H1 (cell line): ENCODE data around the gene C6orf120. TPM values are rescaled to one million over a fixed set of nuclear protein-coding genes. Genes with fewer than 3 reads are reported as not detected.

ENCODE experiments used
- CTCF ChIA-PET: fragments of 300-600 bp; sonication (Branson Sonifier 250); formaldehyde crosslinking; loops from one replicate; lab custom pipeline; 2021; ENCODE audit not compliant: partially characterized antibody; lab: Charles Lee
- POLR2A ChIA-PET: fragments of 300-600 bp; sonication (Branson Sonifier 250); formaldehyde crosslinking; loops from one replicate; lab custom pipeline; 2021; ENCODE audit warnings: inconsistent platforms; ENCODE audit not compliant: partially characterized antibody; lab: Charles Lee
- DNase-seq, 2 experiments: peaks; one replicate each; pipeline versions ENCODE4 v3.0.0 to v3.0.0-alpha.2; 2010 to 2022; ENCODE audit warnings: low spot score in 2 of 2, low read depth in 1 of 2, mixed read lengths in 1 of 2
- FAIRE-seq: peaks from 2 replicates; lab custom pipeline; 2011; peaks lifted over from hg19 to GRCh38; lab: Jason Lieb, UNC
- H2AFZ ChIP-seq: 2 replicates; pipeline ENCODE4 v1.8.1; 2012; ENCODE audit warnings: low read length, inconsistent platforms
- H2AK5ac ChIP-seq: 2 replicates; pipeline ENCODE4 v1.6.1; 2013; ENCODE audit warnings: low read depth, low read length
- H2BK120ac ChIP-seq: replicated peaks from 2 replicates; pipeline ENCODE3; 2013; ENCODE audit warnings: low read depth, low read length, inconsistent platforms
- H2BK12ac ChIP-seq: 2 replicates; pipeline ENCODE4 v1.6.1; 2013; ENCODE audit warnings: low read depth, low read length
- H2BK15ac ChIP-seq: 2 replicates; pipeline ENCODE4 v1.6.1; 2013; ENCODE audit warnings: low read length
- H2BK20ac ChIP-seq: 2 replicates; pipeline ENCODE4 v1.6.1; 2013; ENCODE audit warnings: low read length
- H2BK5ac ChIP-seq: 2 replicates; pipeline ENCODE4 v1.6.1; 2013; ENCODE audit warnings: low read depth, low read length
- H3K14ac ChIP-seq: 2 replicates; pipeline ENCODE4 v1.6.1; 2013; ENCODE audit warnings: inconsistent platforms; ENCODE audit not compliant: insufficient read length
- H3K18ac ChIP-seq: 2 replicates; pipeline ENCODE4 v1.6.1; 2013; ENCODE audit warnings: low read length; ENCODE audit errors: extremely low read depth
- H3K23ac ChIP-seq: 2 replicates; pipeline ENCODE4 v1.6.1; 2013; ENCODE audit warnings: inconsistent platforms; ENCODE audit not compliant: insufficient read length
- H3K23me2 ChIP-seq: 2 replicates; pipeline ENCODE4 v1.6.1; 2013; ENCODE audit warnings: low read depth, low read length
- H3K27ac ChIP-seq: 2 replicates; pipeline ENCODE4 v1.6.1; 2011; ENCODE audit warnings: low read depth, low read length, inconsistent platforms
- H3K27me3 ChIP-seq, 4 experiments: replicated peaks in 1 of 4; 1 replicate in 1 of 4; 2 replicates in 3 of 4; pipeline versions ENCODE4 v1.6.1 to v1.8.1; 2011 to 2013; ENCODE audit warnings: low read length in 3 of 4, mild to moderate bottlenecking in 3 of 4, inconsistent platforms in 2 of 4, mixed read lengths in 2 of 4, moderate library complexity in 1 of 4; ENCODE audit not compliant: control insufficient read depth in 3 of 4, insufficient read depth in 3 of 4; ENCODE audit errors: extremely low read depth in 1 of 4
- H3K36me3 ChIP-seq, 4 experiments: 2 replicates each; pipeline versions ENCODE4 v1.6.1 to v1.8.1; 2011 to 2013; ENCODE audit warnings: mild to moderate bottlenecking in 4 of 4, low read length in 3 of 4, moderate library complexity in 2 of 4, control low read depth in 1 of 4, inconsistent platforms in 1 of 4; ENCODE audit not compliant: insufficient read depth in 4 of 4, control insufficient read depth in 2 of 4
- H3K4ac ChIP-seq: replicated peaks from 2 replicates; pipeline ENCODE3; 2013; ENCODE audit warnings: low read length, low read depth, mixed read lengths, inconsistent platforms; ENCODE audit not compliant: insufficient read length
- H3K4me1 ChIP-seq, 4 experiments: replicated peaks in 1 of 4; 1 replicate in 1 of 4; 2 replicates in 3 of 4; pipeline versions ENCODE4 v1.6.1 to v1.8.1; 2011 to 2013; ENCODE audit warnings: low read length in 3 of 4, inconsistent platforms in 2 of 4, mixed read lengths in 1 of 4; ENCODE audit not compliant: insufficient read depth in 4 of 4, control insufficient read depth in 3 of 4
- H3K4me2 ChIP-seq, 2 experiments: 2 replicates each; pipeline versions ENCODE4 v1.6.1 to v1.8.1; 2011 to 2013; ENCODE audit warnings: low read depth in 2 of 2, low read length in 2 of 2, control low read depth in 1 of 2, inconsistent platforms in 1 of 2, mild to moderate bottlenecking in 1 of 2; ENCODE audit not compliant: insufficient read depth in 1 of 2
- H3K4me3 ChIP-seq, 4 experiments: fragments of 200-600, 300-600 bp in 1 of 4; sonication (generic), shearing (Covaris generic), sonication (Bioruptor Twin) in 1 of 4; 2 replicates each; pipeline versions ENCODE4 v1.5.1 to v1.8.1; 2011 to 2016; ENCODE audit warnings: low read length in 4 of 4, low read depth in 3 of 4, control low read depth in 2 of 4, inconsistent platforms in 2 of 4, mild to moderate bottlenecking in 2 of 4, mixed read lengths in 1 of 4, moderate library complexity in 1 of 4; ENCODE audit not compliant: insufficient read depth in 2 of 4; ENCODE audit errors: extremely low read depth in 1 of 4
- H3K56ac ChIP-seq: replicated peaks from 2 replicates; pipeline ENCODE3; 2013; ENCODE audit warnings: low read depth, mild to moderate bottlenecking, mixed read lengths, low read length, inconsistent platforms; ENCODE audit not compliant: insufficient read length
- H3K79me1 ChIP-seq: 2 replicates; pipeline ENCODE4 v1.6.1; 2013; ENCODE audit warnings: low read depth, low read length, control low read depth
- H3K79me2 ChIP-seq, 2 experiments: 2 replicates each; pipeline versions ENCODE4 v1.6.1 to v1.8.1; 2012 to 2013; ENCODE audit warnings: low read length in 2 of 2, mild to moderate bottlenecking in 2 of 2, inconsistent platforms in 1 of 2; ENCODE audit not compliant: insufficient read depth in 2 of 2, control insufficient read depth in 1 of 2
- H3K9ac ChIP-seq, 4 experiments: replicated peaks in 1 of 4; 1 replicate in 1 of 4; 2 replicates in 3 of 4; pipeline versions ENCODE4 v1.6.1 to v1.8.1; 2011 to 2013; ENCODE audit warnings: low read depth in 3 of 4, low read length in 3 of 4, control low read depth in 2 of 4, mild to moderate bottlenecking in 2 of 4, moderate library complexity in 2 of 4, inconsistent platforms in 1 of 4; ENCODE audit errors: extremely low read depth in 1 of 4
- H3K9me3 ChIP-seq, 2 experiments: 2 replicates each; pipeline versions ENCODE4 v1.6.1 to v1.8.1; 2012 to 2013; ENCODE audit warnings: mild to moderate bottlenecking in 2 of 2, moderate library complexity in 2 of 2, control low read depth in 1 of 2, inconsistent platforms in 1 of 2, low read depth in 1 of 2, low read length in 1 of 2, mixed read lengths in 1 of 2; ENCODE audit not compliant: insufficient read depth in 2 of 2
- H4K20me1 ChIP-seq, 2 experiments: replicated peaks in 1 of 2; 2 replicates each; pipeline versions ENCODE3 to v1.8.1; 2011 to 2013; ENCODE audit warnings: inconsistent platforms in 2 of 2, low read length in 2 of 2, mild to moderate bottlenecking in 1 of 2; ENCODE audit not compliant: insufficient read depth in 2 of 2, control insufficient read depth in 1 of 2
- H4K5ac ChIP-seq: 2 replicates; pipeline ENCODE4 v1.6.1; 2013; ENCODE audit warnings: low read length, low read depth, mixed read lengths, inconsistent platforms; ENCODE audit not compliant: insufficient read length
- H4K8ac ChIP-seq: 2 replicates; pipeline ENCODE4 v1.8.0; 2013; ENCODE audit warnings: mild to moderate bottlenecking, moderate library complexity, low read length, inconsistent platforms; ENCODE audit not compliant: insufficient read depth; ENCODE audit errors: extremely low read depth
- H4K91ac ChIP-seq: replicated peaks from 2 replicates; pipeline ENCODE3; 2013; ENCODE audit warnings: low read length, mixed read lengths, inconsistent platforms; ENCODE audit not compliant: insufficient read length
- CTBP2 ChIP-seq: IDR thresholded peaks from 2 replicates; pipeline ENCODE4 v1.7.0; 2011; ENCODE audit warnings: borderline replicate concordance, mild to moderate bottlenecking, moderate library complexity, mixed read lengths, low read length; ENCODE audit not compliant: insufficient read depth, insufficient read length
- SP4 ChIP-seq: IDR thresholded peaks from 2 replicates; pipeline ENCODE4 v1.6.1; 2012; ENCODE audit warnings: low read length, inconsistent platforms
- SUZ12 ChIP-seq: fragments of 200-600 bp; sonication (generic); IDR thresholded peaks from 2 replicates; pipeline ENCODE4 v1.6.1; 2012; ENCODE audit warnings: mild to moderate bottlenecking, inconsistent platforms, low read length, moderate library complexity, mixed read lengths
- WGBS, 2 experiments: shearing (Covaris generic) in 1 of 2; methylation state at CpG; one replicate each; pipeline versions ENCODE4 v1.1.6 to v1.1.7; 2013 to 2015; ENCODE audit warnings: low lambda C conversion rate in 2 of 2, mixed read lengths in 2 of 2, inconsistent platforms in 1 of 2, low coverage in 1 of 2, missing lambda C conversion rate in 1 of 2; ENCODE audit not compliant: insufficient replicate concordance in 2 of 2, insufficient coverage in 1 of 2, insufficient read length in 1 of 2; ENCODE audit errors: extremely low coverage in 1 of 2, missing lambda C conversion rate in 1 of 2; 5-methylcytosine and 5-hydroxymethylcytosine counted together
- polyA plus RNA-seq, 7 experiments: library from polyadenylated mRNA; depleted of rRNA in 3 of 7; stranded (reverse) in 5 of 7; unstranded in 2 of 7; fragments of >200 nt in 5 of 7; fragments of 200-250 nt in 2 of 7; gene quantifications; 1 replicate in 5 of 7; 2 replicates in 1 of 7; 4 replicates in 1 of 7; pipeline versions ENCODE4 v1.2.1 to v1.2.3, GENCODE V29; 2011 to 2013; ENCODE audit warnings: missing spikeins in 2 of 7, mixed read lengths in 2 of 7
- total RNA-seq: library from RNA; stranded (reverse); fragmentation: NEBNext Ultra II Directional; extraction: Animal tissue kit (Norgen Biotek cat#: 25700); gene quantifications from 2 replicates; pipeline ENCODE4 v1.2.1, GENCODE V29; 2021
- TF ChIP-seq, protein P1 (sequence below): IDR thresholded peaks from 2 replicates; pipeline ENCODE4 v1.6.1; 2012; ENCODE audit warnings: inconsistent platforms

C6orf120 gene
- total and polyA plus RNA-seq, 2 of the 8 experiments (the other 6 are each of a cell fraction or from before 2014, with no cell fraction given), result 16.2 to 30.6 TPM

DNA sequence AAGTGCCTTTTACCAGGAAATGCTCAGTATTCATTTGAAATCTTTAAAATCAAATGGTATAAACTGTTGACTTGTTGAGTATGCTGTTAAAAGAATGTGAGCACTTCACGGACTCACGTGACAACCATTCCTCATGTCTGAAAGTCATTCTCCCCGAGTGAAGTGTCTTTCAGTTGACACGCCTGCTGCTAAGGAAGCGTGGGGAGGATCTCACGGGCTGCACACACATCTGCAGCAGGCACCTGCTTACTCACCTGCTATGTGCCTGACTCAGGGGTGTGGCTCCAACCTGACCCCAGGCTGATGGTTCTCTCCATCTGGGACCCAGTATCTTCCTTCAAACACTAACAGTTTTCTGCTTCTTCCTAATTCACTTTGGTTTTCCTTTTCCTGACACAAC, 32.8 kb upstream of the C6orf120 start:
- H2BK120ac ChIP-seq, result no peak overlapping the region
- H3K79me2 ChIP-seq, result no peaks in the 10 kb centered on the region
- H2BK5ac ChIP-seq, result no peak overlapping the region

More for the DNA sequence above, 32.8 kb upstream of the C6orf120 start:
- no peak overlapping the region for H2BK12ac ChIP-seq
- ChIA-PET CTCF (interaction anchor here (1.6 kb wide), 1 partner anchor 9 kb away, joined by 3 read pairs; no protein-coding TSS in a partner anchor), POLR2A (no interaction called here)
- H3K18ac ChIP-seq, result no peak overlapping the region
- H3K23ac ChIP-seq, result no peak overlapping the region
- H2BK15ac ChIP-seq, result no peak overlapping the region
- no peak overlapping the region for H4K5ac ChIP-seq
- WGBS, 2 experiments, result 88% methylated on average over 6 of the region's 6 CpGs; no CpG with 5 or more reads in 1 of the 2 experiments
- no peaks in the 10 kb centered on the region for H3K9me3 ChIP-seq
- H4K8ac ChIP-seq, result no peak overlapping the region
- no peak overlapping the region for H2BK20ac ChIP-seq
- no peak overlapping the region for H3K14ac ChIP-seq
- no peak overlapping the region for H3K4me2 ChIP-seq
- H3K4me3 ChIP-seq, result no peak overlapping the region
- peak in 1 of 2 experiments; percentile 22 for DNase-seq
- H3K4ac ChIP-seq, result no peak overlapping the region
- H3K23me2 ChIP-seq, result no peaks in the 10 kb centered on the region
- H4K91ac ChIP-seq, result no peak overlapping the region
- no peak for FAIRE-seq
- H3K79me1 ChIP-seq, result peaks cover 9% of the 10 kb centered on the region
- H3K9ac ChIP-seq, result no peak overlapping the region
- peaks cover 9 to 58% (median 36%) of the 10 kb centered on the region in 4 experiments for H3K36me3 ChIP-seq
- no peak for TF ChIP-seq SUZ12
- no peak for TF ChIP-seq CTBP2
- TF ChIP-seq, protein P1, sequence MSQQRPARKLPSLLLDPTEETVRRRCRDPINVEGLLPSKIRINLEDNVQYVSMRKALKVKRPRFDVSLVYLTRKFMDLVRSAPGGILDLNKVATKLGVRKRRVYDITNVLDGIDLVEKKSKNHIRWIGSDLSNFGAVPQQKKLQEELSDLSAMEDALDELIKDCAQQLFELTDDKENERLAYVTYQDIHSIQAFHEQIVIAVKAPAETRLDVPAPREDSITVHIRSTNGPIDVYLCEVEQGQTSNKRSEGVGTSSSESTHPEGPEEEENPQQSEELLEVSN, result no peak
- TF ChIP-seq SP4, result no peak
- H4K20me1 ChIP-seq, result peaks cover 11 to 14% of the 10 kb centered on the region in 2 experiments
- no peaks in the 10 kb centered on the region for H3K27me3 ChIP-seq
- no peak overlapping the region for H2AFZ ChIP-seq
- H3K4me1 ChIP-seq, result no peaks in the 10 kb centered on the region
- no peak overlapping the region for H3K56ac ChIP-seq
- no peak overlapping the region for H2AK5ac ChIP-seq
- no peak overlapping the region for H3K27ac ChIP-seq
